NT2/D1 (cell line): Measurements from ENCODE around the gene GYPE.
"Not testable (repeated sequence)": the region's sequence is repeated elsewhere in the genome, so short reads cannot be mapped to it uniquely, and the experiment has no call there.

Source experiments
- SUZ12 ChIP-seq: IDR thresholded peaks from 2 replicates; pipeline ENCODE4 v1.6.1; 2011; ENCODE audit not compliant: insufficient read length, insufficient read depth; ENCODE audit errors: extremely low read depth
- YY1 ChIP-seq: IDR thresholded peaks from 2 replicates; pipeline ENCODE4 v1.6.1; 2011; ENCODE audit not compliant: insufficient read length, insufficient read depth
- ZNF274 ChIP-seq: IDR thresholded peaks from 2 replicates; pipeline ENCODE4 v1.6.1; 2011; ENCODE audit warnings: mild to moderate bottlenecking, low read depth, low read length

- not testable (repeated sequence) for TF ChIP-seq YY1, SUZ12, ZNF274
Observed at GRCh38 chr4:143890323-143890722, 15.0 kb downstream of the GYPE start.
